GM15510 (cell line): ENCODE measurements around the gene DHRS4.

Experiments
- POLR2A ChIP-seq: IDR thresholded peaks from 3 replicates; pipeline ENCODE4 v1.6.1; 2011; ENCODE audit warnings: borderline replicate concordance; ENCODE audit not compliant: insufficient read length; ENCODE audit errors: extremely low read depth

The DHRS4 gene

DNA sequence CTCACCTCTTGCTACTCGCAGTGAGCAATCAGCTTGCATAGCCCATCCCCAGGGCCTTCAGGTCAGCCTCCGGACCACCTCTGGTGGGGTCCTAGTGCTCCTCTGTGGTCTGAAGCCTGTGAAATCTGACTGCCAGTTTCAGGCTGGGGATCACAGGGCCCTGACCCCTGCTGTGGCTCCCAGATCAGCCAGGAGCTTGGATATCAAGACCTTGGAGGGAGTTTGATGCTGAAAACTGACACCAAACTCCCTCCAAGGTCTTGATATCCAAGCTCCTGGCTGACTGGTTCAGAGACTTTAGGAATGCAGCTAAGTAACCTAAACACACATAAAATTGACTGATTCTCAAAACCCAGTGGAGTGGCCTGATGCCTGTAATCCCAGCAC, 19.8 kb upstream of the DHRS4 start:
- no peak for TF ChIP-seq POLR2A

DNA sequence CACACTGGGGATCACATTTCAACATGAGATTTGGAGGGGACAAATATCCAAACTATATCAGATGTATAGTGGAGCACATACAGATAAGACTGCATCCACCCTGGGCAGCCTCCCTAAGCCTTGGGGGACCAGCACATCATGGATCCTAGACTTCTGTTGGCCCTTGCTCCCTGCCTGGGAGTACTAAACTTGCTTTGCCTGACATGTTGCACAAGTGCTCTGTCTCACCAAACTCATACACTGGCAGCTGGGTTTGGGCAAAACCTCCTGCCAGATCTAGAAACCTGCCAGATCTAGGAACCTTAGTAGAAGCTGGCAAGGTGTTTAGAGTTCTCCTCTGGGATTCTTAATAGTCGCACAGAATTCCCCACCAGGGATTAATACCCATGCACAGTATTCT, 18.4 kb upstream of the DHRS4 start:
- no peak for TF ChIP-seq POLR2A

DNA sequence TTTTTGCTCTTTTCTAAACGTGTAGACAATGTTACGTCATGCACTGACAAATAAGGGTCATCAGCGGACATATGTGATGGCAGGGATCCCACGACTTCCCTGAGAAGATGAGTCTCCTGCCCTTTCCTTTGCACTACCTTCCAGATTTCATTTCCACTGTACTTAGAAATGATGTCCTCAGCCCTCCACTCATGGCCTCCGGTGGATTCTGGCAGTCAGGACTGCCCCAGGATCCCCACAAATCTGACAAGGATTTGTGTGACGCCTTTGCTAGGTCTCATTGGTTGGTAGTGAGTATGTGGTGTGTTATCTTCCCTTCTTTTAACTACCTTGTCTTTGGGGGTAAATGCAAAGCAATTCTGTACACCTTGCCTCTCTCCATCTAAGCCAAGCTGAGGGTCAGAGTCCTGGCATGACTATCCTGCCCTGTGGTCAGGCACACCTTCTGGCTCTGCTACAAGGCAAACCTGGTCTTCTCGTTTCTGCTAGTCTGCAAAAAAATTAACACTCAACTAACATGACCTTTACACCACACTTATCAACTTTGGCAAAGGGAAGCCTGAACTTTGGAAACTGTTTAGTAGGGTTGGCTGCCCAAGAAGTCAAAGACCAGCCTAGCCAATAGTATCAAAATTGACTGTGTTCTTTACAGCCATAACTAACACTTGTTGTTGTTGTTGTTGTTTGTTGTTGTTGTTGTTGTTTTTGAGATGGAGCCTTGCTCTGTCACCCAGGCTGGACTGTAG, 17.3 kb upstream of the DHRS4 start:
- TF ChIP-seq POLR2A: no peak

DNA sequence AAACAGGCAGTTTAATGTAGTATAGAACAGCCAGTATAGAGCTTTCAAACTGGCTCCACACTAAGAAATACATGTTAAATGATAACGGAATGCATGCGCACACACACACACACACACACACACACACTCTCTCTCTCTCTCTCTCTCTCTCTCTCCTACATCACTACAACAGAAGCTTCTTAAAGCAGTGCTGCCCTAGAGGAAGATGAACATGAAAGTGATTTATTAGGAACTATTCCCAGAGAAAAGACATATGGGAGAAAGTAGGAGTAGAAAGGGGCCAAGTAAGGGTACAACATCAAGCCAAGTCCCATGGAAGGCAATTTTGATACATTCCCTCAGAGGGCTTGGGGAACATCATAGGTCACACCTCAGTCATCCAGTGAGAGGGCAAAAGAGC, 16.4 kb upstream of the DHRS4 start:
- no peak for TF ChIP-seq POLR2A

DNA sequence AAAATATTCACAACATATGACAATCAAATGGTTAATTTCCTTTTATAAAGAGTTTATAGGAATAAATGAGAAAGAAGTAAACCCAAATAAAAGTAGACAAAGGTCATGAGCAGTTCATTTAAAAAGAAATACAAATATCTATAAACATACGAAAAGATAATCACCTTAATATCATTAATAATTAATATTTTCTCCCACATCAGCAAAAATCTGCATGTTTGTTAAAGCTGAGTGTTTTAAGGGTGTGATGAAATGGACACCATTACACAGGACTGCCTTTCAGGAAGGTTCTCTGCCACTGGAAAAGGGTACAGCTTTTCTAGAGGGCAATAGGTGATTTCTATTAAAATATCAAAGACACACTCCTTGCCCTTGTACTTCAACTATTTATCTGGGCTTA, 14.7 kb upstream of the DHRS4 start:
- no peak for TF ChIP-seq POLR2A

DNA sequence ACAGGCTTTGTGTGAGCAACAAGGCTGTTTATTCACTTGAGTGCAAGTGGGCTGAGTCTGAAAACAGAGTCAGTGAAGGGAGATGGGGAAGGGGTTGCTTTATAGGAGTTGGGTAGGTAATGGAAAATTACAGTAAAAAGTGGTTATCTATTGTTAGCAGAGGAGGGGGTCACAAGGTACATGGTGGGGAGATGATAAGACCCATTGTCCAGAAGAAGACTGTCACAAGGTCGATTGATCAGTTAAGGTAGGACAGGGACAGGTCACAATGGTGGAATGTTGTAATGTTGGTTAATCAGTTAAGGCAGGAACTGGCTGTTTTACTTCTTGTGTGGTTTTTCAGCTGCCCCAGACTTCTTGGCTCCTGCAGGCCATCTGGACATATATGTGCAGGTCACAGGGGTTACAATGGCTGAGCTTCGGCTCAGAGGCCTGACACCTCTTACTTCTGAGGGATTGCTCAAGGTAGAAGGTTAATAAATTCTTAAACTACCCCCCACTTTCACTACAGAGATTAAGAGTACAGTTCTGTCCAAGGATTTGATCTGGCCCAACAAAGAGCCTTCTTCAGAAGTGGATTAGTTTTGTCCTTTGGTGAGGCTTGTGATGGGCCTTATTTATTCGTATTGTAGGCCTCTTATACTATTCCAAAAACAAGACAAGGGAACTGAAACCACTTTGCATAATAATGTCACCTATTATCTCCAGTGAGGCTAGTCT, 13.8 kb upstream of the DHRS4 start:
- no peak for TF ChIP-seq POLR2A

DNA sequence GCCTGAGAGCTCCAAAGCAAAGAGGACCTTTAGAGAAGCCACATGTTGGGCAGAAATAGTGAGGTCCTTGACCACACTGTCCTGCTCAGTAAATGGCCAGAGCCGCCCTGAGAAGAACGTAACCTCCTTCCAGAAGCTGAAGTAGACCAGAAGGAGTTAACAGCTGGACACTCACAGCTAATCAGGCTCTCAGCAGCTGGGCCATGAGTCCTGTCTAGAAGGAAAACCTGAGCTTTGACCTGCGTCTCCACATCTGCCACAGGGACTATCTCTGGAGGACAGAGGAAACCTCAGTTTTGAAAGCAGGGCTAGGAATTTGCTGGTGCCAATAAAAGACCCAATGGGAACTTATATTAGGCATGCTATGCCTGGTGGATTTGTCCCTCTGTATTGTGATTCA, 12.3 kb upstream of the DHRS4 start:
- TF ChIP-seq POLR2A: no peak

DNA sequence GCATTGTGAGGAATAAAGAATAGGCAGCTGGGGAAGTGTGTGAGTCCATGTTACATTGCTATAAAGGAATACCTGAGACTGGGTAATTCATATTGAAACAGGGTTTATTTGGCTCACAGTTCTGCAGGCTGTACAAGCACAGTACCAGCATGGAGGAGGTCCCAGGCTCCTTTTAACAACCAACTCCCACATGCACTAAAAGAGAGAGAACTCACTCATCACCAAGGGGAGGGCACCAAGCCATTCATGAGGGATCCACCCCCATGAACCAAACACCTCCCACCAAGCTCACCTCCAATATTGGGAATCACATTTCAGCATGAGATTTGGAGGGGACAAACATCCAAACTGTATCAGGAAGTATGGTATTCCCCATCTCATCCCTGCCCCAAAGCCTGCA, 11.9 kb upstream of the DHRS4 start:
- no peak for TF ChIP-seq POLR2A

DNA sequence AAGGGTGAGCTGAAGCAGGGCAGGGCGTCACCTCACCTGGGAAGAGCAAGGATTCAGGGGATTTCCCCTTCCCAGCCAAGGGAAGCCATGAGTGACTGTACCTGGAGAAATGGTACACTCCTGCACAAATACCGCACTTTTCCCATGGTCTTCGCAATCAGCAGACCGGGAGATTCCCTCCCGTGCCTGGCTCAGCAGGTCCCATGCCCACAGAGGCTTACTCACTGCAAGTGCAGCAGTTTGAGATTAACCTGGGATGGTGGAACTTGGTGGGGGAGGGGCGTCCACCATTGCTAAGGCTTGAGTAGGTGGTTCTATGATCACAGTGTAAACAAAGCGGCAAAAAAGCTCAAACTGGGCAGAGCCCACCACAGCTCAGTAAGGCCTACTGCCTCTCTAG, 11.0 kb upstream of the DHRS4 start:
- TF ChIP-seq POLR2A: no peak

DNA sequence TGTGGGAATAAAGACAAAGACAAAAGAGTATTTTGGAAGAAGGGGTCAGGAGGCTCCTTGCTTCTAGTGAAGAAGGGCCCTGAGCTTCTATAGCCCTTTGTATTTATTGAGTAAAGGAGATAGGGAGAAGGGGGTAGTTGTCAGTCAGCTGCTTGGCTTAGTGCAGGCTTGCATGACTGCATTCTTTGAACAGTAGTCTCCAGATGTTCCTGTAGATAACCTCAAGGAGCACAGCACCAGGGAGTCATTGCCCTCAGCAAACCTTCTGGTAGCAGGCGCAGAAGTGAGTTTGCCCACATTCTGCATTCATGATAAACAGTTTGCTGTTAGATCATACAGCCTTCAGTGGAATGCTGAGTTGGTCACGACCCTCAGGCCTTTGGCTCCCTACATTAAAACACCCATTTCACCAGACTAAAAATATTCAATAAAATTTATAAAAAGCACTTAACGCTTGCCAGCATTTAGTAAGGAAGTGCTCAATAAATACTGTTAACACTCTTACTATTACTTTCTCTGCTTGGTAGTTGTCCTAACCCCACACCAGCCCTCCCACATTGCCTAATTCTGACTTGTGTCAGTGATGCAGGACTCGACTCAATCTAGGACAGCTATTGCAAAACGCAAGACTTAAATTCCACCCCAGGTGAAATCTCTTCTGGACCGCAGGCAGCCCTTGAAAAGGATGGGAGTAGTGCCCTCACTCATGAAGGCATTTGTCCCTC, 3.0 kb upstream of the DHRS4 start:
- no peak for TF ChIP-seq POLR2A

DNA sequence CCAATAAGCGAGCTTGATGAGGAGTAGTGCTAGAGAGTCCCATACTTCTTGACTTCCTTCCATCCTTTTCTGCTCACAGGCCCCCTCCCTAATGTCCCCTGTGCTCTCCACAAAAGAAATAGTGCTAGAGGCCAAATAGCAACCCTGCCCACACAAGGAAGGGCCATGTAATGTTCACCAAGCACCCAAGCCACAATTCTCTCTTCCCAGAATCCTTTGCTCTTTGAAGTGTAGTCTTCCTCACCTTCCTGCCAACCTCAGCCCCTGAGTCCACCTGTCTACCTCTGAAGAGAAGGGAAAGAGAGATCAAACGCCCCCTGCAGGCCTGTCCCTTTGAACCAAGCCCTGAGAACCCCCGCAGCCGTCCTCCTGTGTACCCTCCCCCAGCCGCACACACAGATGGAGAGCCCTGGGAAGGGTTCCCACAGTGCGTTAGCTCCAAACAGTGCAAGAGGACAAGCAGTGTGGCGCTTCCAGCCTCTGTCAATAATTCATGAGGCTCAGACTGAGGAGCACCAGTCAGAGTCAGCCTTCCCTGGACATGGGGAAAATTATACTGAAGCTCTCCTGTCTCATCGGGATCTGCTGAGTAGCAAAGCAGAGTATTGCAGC, 1.9 kb upstream of the DHRS4 start:
- no peak for TF ChIP-seq POLR2A

DNA sequence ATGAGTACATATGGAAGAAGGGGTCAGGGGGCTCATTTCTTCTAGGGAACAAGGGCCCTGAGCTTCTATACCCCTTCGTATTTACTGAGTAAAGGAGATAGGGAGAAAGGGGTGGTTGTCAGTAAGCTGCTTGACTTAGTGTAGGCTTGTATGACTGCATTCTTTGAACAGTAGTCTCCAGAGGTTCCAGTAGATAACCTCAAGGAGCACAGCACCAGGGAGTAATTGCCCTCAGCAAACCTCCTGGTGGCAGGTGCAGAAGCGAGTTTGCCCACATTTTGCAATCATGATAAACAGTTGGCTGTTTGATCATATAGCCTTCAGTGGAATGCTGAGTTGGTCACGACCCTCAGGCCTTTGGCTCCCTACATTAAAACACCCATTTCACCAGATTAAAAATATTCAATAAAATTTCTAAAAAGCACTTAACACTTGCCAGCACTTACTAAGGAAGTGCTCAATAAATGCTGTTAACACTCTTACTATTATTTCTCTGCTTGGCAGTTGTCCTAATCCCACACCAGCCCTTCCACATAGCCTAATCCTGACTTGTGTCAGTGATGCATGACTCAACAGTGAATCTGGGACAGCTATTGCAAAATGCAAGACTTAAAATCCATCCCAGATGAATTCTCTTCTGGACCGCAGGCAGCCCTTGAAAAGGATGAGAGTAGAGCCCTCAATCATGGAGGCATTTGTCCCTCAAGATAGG, 31.5 kb downstream of the DHRS4 start:
- no peak for TF ChIP-seq POLR2A

DNA sequence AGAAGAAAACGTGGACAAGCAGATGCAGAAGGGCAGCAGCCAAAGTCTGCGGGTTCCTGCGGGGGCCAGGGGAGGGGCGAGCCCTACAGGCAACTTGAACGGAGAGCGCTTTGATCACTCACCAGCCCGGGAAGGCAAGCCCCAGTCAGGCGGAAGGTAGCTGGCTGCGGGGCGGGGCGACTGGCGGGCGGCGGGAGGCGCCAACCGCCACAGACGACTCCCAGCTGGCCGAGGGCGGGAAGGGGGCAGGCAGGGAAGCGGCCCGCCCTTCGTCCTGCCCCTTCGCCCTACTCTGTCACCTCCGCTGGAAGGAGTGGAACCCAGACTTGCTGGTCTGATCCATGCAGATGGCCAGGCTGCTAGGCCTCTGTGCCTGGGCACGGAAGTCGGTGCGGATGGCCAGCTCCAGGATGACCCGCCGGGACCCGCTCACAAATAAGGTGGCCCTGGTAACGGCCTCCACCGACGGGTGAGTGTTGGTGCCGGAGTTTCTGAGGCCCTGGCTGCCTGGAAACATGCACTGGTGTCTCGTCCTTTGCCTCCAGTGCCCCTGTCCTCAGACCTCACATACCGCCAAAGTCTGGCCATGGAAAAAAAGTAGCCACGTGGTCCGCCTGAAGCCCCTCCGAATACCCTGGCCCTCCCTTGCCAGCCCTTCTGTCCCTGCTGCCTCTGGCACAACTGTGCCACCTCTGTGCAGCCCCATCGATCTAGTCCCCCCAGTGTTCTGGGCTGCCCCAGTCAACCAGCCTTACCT, 35.2 kb downstream of the DHRS4 start, which contains the start of gene DHRS4L2:
DHRS4L2 (plus strand) TSS at position 323 of the 757 bp plus-strand sequence; CDS start at position 342, 19 bp downstream.
- TF ChIP-seq POLR2A: peak; percentile 59

DNA sequence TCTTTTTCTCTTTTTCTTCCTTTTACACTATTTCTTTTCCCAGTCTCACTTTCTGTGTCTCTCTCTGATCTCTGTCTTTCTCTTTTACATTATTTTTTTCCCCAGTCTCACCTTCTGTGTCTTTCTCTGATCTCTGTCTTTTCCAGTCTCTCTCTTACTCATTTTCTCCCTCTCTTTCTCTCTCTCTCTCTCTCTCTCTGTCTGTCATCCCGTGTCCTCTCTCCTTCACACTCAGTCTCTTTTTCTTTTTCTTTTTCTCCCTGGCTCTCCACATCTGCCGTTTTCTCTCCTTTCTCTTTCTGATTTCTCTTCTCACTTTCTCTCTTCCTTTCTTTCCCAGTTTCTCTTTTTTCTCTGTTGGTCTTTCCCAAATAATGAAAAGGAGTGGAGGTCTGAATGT, 57.5 kb downstream of the DHRS4 start:
- TF ChIP-seq POLR2A: no peak
